GM21423 (cell line): ENCODE measurements around the gene PGAM1.
"Not testable (repeated sequence)": the region's sequence is repeated elsewhere in the genome, so short reads cannot be mapped to it uniquely, and the experiment has no call there.

Experiments
- ATAC-seq: cut with Tn5 transposase; IDR thresholded peaks from one replicate; pipeline ENCODE4 v1.9.1; 2021; ENCODE audit warnings: mild to moderate bottlenecking, moderate library complexity; ENCODE audit not compliant: unreplicated experiment

PGAM1 gene

DNA sequence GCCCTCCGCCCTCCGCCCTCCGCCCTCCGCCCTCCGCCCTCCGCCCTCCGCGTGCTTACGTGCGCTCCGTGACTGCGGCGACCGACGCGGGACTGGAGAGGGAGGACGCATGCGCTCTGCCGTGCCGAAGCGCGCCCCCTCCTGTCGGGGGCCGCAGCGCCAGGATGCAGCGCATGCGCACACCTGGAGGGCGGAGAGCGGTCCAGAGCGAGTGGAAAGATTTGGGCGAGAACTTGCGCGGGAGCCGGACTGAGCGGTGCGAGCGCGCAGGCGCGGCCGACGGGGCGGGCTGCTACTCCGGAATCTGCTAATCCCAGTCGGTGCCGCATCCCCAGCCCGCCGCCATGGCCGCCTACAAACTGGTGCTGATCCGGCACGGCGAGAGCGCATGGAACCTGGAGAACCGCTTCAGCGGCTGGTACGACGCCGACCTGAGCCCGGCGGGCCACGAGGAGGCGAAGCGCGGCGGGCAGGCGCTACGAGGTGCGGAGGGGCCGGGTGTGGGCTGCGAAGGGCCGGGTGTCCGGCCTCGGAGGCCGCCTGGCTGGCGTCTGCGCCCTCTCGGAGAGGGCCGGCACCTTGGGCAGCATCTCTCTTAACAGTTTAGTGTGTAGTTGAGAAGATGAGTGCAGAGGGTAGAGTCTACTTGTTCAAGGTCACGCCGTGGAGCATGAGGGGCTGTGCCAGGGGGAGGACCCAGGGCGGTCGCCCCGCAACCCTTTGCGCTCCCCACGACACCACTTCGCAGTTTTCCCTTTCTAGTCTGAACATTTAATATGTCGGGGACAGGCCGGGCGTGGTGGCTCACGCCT lies at the start of gene PGAM1:
TSS of gene PGAM1 (plus strand) at position 228 of the 812 bp plus-strand sequence. CDS start at position 345, 117 bp downstream.
- peak; percentile 85 for ATAC-seq

DNA sequence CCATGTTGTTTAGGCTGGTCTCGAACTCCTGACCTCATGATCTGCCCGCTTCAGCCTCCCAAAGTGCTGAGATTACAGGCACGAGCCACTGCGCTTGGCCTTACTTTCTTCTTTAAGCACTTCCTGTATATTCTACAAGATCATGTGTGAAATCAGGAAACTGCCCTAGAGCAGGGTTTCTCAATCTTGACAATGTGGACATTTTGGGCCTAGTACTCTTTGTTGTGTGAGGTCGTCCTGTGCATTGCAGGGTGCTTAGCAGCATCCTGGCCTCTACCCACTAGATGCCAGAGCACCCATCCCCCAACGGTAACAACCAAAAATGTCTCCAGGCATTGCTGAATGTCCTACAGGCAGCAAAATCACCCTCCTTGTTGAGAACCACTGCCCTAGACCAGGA lies 49.6 kb upstream of the PGAM1 start:
- no peak for ATAC-seq

DNA sequence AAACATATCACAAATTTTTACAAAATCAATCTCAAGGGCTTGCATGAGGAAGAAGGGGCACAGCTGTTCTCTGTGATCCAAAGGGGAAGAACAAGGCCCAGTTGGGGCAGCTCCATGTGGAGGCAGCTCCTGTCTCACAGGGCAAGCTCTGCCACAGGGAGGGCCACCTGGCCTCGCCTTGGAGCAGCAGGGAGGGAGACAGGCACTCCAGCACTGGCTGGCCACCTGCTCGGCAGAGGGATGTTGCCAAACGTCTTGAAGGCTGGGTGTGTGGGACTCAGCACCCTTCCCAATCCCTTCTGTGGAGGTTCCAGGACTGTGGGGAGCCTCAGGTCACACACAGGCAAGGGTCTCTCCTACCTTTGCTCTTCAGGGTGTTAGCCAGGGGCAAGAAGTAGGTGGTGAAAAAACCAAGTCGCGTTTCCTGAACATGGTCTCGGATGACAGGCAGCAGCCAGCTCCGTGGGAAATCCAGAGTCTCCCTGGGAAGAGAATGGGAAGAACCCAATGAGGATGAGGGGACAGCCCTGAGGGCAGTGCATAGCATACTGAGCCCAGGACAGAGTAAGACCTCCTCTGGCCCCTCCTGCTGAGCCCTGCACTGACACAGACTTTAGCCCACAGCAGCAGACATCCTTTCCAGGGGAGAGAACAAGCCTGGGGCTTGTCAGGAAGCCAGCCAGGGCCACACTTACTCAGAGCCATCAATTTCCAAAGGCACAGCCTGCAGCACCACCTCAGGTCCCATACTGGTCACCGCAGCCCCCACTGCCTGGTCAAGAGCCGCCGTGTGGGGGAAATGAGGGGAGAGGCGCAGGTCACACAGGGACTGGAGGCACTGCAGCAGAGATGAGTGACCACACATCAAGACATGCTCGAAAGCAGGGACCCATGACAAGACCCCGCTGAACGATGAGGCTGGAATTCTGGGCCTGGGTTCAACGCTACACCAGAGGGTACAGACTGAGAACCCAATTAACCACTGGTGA lies 46.8 kb upstream of the PGAM1 start:
- no peak for ATAC-seq

DNA sequence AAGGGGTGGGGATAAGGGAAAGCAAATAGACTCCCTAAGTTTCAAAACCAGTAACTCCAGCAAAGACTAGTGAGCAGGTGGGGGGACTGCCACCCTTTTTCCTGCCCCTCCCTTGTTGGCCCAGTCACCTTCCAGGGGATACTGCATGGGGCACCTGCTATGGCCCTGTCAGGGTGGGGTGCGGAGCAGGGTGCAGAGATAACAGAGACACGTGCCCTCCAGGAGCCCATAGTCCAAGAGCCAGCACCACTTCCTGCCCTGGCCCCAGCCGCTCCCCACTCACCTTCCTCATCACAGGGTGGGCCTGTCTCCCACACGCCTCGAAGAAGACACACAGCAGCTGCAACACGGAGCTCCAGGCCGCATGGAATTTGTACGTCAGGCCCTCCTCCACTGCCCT lies 45.5 kb upstream of the PGAM1 start:
- ATAC-seq: no peak

DNA sequence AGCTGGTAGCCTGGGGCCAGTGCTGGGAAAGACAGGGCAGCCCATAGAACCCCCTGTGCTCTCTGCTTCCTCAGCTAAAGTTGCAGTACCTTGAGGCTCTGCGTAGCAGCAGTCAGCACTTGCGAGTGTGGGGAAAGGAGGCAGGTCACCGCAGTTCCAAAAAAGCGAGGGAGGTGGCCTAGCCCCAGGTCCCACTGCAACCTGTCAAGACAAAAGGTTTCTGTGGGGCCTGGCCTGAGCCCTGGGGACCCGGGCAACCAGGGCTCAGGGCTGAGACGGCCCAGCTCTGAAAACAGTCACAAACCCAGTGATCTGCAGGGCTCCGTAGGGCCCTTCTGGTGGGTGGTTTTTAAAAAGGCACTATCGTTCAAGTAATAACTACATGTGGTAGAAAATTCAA lies 44.4 kb upstream of the PGAM1 start:
- ATAC-seq: no peak

DNA sequence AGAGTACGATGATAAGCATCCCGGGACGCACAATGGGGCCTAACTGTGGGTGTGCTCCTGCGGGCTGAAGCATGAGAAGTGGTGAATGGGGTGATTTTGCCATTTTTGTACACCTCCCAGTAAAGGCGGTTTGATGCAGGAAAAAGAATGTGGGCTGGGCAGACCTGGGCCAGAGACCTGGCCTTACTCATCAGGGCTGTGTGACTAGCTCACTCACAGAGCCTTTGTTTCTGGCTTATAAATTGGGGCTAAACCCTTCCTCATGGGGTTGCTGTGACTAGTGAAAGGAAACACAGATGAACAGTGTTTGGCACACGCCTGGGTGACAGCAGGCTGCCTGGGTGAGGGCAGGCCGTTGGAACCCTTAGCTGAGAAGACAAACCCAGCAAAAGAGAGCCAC lies 42.8 kb upstream of the PGAM1 start:
- ATAC-seq: no peak

DNA sequence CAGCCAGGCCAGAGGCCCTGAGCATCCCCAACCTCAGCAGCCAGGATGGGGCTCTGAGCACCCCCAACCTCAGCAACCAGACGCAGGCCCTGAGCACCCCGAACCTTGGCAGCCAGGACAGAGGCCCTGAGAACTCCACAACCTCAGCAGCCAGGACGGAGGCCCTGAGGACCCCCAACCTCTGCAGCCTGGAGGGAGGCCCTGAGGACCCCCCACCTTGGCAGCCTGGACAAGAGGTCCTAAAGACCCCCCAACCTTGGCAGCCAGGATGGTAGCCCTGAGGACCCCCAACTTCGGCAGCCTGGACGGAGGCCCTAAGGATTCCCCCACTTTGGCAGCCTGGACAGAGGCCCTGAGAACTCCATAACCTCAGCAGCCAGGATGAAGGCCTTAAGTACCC lies 41.8 kb upstream of the PGAM1 start:
- ATAC-seq: no peak

DNA sequence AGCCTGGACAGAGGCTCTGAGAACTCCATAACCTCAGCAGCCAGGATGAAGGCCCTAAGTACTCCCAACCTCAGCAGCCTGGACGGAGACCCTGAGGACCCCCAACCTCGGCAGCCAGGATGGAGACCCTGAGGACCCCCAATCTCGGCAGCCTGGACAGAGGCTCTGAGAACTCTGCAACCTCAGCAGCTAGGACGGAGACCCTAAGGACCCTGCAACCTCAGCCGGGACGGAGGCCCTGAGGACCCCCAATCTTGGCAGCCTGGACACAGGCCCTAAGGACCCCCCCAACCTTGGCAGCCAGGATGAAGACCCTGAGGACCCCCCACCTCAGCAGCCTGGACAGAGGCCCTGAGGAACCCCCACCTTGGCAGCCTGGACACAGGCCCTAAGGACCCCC lies 41.4 kb upstream of the PGAM1 start:
- ATAC-seq: no peak

DNA sequence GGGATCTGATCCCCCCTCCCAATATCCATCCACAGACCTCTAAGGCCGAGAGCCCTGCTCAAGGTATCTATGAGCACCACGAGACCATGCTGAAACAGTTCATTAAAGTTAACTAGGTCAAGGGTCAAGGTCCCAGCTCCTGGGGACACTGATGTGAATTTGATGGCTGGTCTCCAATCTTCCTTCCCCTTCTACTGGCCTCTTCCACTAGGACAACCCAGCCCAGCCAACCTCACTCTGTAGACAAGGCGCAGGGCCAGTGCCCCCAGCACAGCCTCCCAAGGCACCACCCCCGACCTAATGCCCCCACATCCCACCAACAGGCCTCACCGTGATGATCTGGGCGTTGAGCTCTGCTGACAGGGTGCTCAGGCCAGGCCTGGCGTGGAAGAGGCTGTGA lies 40.4 kb upstream of the PGAM1 start:
- ATAC-seq: no peak

DNA sequence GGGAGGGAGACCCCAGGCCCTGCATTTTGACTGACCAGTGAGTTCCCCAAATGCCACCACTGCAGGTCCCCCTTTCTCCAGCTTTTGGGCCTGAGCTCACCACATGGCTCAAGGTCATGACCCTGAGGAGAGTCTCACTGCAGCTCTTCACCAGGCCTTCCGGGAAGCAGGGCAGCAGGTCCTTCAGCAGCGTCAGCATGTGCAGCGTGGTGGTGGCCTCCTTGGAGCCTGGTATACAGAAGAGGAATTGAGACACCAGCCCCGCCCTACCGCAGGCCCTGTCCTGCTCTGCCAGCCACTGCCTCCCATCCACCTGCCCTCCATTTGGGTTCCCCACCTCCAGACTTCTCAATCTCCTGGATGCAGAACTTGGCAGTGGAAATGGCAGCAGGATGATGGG lies 37.8 kb upstream of the PGAM1 start:
- no peak for ATAC-seq

DNA sequence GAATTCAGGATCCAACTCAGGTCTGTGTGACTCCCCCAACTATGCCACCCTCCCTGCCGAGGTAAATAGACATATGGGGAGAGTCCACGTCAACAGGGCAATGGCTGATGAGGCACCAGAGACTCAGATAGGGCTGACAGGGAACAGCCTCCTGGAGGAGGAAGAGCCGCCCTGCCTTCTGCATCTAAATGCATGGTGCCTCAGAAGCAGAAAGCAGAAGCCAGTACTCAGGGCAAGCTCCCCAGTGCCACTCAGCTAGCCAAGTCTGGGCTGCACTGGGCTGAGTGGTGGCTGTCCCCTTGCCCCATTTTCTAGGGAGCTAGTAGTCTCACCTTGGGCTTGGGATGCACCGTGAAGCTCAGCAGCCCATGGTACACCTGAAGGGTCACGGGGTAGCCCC lies 35.9 kb upstream of the PGAM1 start:
- ATAC-seq: no peak

DNA sequence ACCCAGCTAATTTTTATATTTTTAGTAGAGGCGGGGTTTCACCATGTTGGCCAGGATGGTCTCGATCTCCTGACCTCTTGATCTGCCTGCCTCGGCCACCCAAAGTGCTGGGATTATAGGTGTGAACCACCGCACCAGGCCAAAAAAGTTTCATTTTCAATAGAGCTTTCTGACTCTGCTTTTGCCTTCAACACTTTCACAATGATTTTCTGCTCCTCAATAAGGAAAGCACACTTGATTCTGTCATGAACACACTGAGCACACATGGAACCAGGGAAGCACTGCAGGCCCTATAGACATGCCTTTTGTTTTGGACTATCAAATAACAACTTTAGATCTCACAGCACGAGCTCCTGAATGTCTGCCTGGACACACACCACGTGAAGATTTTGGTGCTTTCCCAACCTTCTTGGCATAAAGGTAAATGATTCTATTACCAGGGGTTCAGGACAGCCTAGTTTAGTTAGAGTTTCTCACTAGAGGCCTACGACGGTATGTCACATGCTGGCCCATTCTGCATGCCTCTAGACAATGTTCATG lies 32.9 kb upstream of the PGAM1 start:
- no peak for ATAC-seq

DNA sequence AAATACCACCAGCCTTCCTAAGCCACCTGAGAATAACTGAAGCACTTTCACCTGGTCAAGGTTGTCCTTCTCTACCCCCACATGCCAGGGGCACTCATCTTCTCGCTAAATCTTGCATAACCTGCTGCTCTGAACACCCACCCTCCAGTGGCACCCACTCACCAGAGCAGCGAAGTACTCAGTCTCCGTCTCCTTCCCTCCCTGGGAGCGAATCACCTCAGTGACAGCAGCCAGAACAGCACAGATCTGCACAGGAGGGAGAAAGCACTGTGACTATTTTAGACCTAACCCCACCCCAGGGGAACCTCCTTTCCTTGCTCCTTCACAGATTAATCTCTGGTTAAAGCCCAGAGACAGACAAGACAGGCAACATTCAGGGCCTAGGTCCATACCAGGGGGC lies 29.9 kb upstream of the PGAM1 start:
- ATAC-seq: no peak

DNA sequence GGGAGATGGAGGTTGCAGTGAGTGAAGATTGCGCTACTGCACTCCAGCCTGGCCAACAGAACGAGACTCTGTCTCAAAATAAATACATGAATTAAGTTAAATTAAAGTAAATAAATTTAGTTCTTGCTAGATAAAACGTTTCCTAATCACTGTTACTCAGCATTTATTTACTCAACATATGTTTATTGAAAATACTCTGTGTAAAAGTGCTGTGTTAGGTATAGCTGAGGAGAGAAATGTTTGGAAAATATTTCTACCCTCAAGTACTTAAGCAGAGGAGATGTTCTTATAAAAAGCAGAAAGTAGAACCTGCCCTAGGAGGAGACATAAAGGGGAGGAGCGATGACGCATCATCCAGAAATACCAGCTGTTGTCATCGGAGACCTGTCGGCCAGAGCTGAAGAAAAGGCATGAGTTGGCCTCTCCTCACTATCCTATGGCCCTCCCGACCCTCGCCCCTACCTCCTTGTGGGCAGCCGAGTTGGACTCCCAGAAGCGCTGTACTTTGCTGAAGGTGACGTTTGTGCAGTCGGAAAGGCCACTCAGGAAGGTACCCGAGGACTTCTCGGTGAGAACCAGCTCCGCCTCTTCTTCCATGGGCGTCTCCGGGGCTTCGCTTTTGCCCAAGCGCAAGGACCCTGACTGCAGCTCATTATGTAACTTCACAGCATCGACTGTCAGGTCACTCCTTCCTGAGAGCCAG lies 26.0 kb upstream of the PGAM1 start:
- no peak for ATAC-seq

DNA sequence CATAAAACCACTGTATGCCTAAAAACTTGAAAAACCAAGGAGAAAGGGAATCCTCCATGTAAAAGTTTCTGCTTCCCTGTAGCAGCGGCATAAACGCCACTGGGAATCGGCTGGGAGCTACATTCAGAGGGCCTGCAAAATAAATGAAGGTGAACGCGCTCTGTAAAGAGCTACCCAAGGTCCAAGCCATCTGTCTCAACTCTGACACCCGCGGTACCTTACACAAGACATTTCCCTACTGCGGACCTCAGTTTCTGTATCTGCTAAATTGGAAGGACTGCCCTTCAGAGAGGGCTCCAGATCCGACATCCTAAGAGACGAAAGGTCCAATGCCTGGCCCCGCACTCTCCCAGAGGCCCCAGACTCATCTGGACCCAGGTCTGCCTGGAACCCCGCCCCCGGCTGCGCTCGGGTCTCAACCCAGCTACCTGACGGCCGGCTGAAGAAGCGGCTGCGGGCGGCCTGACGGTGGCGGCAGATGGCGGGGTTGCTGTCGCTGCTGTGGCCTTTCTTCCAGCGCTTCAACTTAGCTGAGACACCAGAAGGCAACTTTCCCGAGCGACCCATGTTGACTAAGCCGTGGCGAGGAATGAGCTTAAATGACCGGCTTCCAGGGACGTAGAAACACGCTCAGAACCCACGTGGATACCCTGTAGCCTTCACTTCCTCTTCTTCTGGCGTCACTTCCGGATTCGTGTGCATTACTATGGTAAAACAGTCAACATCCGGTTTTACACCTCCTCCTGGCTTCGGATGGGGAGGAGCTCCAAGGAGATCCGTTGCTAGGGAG lies 25.1 kb upstream of the PGAM1 start, which contains the start of gene RRP12:
TSS of gene RRP12 (minus strand) at position 676 of the 790 bp plus-strand sequence. CDS start at position 567, 109 bp downstream.
- ATAC-seq: peak; percentile 98

DNA sequence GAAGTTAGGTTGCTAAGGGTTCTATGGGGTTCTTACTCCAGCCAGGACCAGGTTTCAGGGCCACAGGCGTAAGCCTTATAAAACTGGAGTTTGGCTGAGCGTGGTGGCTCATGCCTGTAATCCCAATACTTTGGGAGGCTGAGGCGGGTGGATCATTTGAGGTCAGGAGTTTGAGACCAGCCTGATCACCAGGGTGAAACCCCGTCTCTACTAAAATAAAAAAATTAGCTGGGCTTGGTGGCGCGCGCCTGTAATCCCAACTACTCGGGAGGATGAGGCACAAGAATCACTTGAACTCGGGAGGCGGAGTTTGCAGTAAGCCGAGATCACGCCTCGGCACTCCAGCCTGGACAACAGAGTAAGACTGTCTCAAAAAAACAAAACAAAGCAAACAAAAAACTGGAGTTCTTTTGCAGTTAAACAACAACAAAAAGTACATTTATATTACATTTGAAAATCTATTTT lies 24.5 kb upstream of the PGAM1 start:
- ATAC-seq: no peak

DNA sequence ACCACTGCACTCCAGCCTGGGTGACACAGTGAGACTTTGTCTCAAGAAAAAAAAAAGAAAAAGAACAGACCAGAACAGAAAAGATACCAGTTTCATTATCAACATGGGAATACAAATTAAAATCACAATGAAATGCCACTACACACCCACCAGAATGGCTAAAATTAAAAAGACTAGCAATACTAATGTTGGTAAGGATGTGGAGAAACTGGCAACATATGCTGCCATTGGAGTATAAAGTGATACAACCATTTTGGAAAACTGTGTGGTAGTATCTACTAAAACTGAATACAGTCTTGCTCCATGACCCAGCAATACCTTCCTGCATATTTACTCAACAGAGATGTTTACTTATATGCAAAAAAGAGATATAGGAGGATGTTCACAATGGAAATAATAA lies 21.9 kb upstream of the PGAM1 start:
- no peak for ATAC-seq

DNA sequence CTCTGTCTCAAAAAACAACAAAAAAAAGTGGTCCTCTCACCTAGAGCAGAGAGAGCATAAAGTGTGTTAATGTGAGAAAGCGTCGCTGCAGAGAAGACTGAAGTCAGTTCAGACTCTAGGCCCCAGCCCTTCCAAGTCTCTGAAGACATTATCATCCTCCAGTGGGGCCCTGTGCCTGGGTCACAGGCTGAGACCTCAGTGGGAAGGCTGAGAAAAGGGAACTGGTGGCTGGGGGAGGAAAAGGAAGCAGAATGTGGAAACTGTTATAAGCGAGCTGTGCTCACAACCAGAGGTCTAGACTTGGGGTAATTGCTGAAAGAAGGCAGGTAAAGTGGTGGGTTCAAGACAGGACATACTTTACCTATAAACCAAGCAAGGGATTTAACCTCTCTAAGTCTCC lies 19.9 kb upstream of the PGAM1 start:
- ATAC-seq: no peak

DNA sequence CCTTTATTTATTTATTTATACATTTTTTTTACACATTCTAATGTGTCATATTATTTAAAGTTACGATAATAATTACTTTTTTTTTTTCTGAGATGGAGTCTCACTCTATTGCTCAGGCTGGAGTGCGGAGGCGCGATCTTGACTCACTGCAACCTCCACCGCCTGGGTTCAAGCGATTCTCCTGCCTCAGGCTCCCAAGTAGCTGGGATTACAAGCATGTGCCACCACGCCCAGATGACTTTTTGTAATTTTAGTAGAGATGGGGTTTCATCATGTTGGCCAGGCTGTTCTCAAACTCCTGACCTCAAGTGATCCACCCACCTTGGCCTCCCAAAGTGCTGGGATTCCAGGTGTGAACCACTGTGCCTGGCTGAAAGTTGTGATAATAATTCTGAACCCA lies 19.5 kb upstream of the PGAM1 start:
- not testable (repeated sequence) for ATAC-seq
